ENCODE data around the gene EXOC6B. TPM values are rescaled to one million over a fixed set of nuclear protein-coding genes. Genes with fewer than 3 reads are reported as not detected.

Gene EXOC6B
- total and polyA plus RNA-seq, 8 donors = 3.4 to 57.2 (median 27.1) TPM

DNA sequence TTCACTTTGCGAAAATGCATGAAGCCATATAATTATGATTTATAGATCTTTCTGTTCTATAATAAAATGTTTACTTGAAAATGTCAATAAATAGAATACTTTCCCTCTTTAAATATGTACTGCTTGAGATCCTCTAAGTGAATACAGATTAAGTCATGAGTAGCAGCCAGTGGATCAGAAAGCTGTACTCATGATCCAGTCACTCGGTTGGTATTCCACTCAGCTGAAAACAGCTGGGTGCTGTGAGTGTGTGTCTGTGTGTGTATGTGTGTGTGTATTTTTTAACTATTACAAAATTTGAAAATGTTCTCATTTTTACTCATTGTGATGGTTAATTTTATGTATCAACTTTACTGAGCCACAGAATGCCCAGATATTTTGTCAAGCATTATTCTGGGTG lies 536.5 kb downstream of the EXOC6B start:
- Histone ChIP-seq H3K27ac (no peak overlapping the region), H3K4me3 (no peak overlapping the region), H3K36me3 (no peaks in the 10 kb centered on the region), H3K4me1 (no peaks in the 10 kb centered on the region), H3K27me3 (no peaks in the 10 kb centered on the region), H3K9me3 (no peaks in the 10 kb centered on the region)
- TF ChIP-seq POLR2A (IDR thresholded peaks at IDR 0.05) (no peak), EP300 (IDR thresholded peaks at IDR 0.05) (no peak), POLR2AphosphoS5 (IDR thresholded peaks at IDR 0.05) (no peak)
- TF ChIP-seq, protein P1, sequence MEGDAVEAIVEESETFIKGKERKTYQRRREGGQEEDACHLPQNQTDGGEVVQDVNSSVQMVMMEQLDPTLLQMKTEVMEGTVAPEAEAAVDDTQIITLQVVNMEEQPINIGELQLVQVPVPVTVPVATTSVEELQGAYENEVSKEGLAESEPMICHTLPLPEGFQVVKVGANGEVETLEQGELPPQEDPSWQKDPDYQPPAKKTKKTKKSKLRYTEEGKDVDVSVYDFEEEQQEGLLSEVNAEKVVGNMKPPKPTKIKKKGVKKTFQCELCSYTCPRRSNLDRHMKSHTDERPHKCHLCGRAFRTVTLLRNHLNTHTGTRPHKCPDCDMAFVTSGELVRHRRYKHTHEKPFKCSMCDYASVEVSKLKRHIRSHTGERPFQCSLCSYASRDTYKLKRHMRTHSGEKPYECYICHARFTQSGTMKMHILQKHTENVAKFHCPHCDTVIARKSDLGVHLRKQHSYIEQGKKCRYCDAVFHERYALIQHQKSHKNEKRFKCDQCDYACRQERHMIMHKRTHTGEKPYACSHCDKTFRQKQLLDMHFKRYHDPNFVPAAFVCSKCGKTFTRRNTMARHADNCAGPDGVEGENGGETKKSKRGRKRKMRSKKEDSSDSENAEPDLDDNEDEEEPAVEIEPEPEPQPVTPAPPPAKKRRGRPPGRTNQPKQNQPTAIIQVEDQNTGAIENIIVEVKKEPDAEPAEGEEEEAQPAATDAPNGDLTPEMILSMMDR (IDR thresholded peaks at IDR 0.05) = no peak
- intact Hi-C loops (cut with DNase I; ENCODE audit: low total_unique reads) = no loop called here
- WGBS, 5 donors = 70 to 96% (median 90%) methylated on average over 2 of the region's 2 CpGs
- no peak for DNase-seq

DNA sequence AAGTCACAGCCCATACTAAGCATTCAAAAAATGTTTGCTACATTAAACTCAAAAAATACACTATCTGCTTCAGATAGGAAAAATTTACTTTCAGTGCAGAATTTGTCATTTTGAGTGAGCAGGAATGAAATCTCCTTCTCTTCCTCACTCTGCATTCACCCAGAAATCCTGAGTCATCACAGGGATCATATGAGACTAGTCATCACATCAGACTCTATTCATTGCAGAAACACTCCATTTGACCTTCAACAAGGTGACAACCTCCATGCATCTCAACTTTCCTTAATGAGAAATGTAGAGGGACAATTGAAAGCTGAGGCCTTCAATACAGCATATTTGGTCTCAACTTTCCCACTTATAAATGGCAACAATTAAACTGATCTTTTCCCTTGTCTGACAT lies 547.8 kb downstream of the EXOC6B start:
- intact Hi-C loops (cut with DNase I; ENCODE audit: low total_unique reads) = no loop called here
- H3K27me3 ChIP-seq = no peaks in the 10 kb centered on the region
- H3K36me3 ChIP-seq = no peaks in the 10 kb centered on the region
- H3K9me3 ChIP-seq = no peaks in the 10 kb centered on the region
- no peak for DNase-seq
- peaks cover 0 to 24% (median 11%) of the 10 kb centered on the region in 4 donors for H3K4me1 ChIP-seq
- H3K27ac ChIP-seq = no peak overlapping the region
- no peak overlapping the region for H3K4me3 ChIP-seq
- no peak for TF ChIP-seq POLR2AphosphoS5 (IDR thresholded peaks at IDR 0.05)
- TF ChIP-seq, protein P1 (IDR thresholded peaks at IDR 0.05) = no peak

DNA sequence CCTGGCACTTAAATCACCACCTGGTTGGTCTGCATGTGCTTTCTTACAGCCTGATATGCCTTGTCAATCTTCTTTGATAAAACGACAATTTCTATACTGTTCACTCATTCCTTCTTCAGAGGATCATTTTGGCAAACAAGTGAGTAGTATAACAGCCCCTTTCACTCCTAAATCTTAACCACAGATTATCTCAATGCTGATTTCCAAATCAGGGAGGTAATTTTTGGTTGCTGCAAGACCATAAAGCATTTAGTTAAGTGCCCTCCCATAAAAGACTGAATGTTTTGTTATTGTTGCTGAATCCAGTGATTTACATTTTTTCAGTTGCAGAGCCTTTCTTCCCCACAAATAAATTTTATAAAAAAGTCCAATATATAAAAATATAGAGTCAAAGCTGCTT lies 549.0 kb downstream of the EXOC6B start:
- no peaks in the 10 kb centered on the region for H3K36me3 ChIP-seq
- intact Hi-C loops (cut with DNase I; ENCODE audit: low total_unique reads) = no loop called here
- H3K4me3 ChIP-seq = no peak overlapping the region
- no peaks in the 10 kb centered on the region for H3K9me3 ChIP-seq
- no peak for DNase-seq
- TF ChIP-seq EP300 (IDR thresholded peaks at IDR 0.05) (no peak), POLR2A (IDR thresholded peaks at IDR 0.05) (no peak), POLR2AphosphoS5 (IDR thresholded peaks at IDR 0.05) (no peak)
- TF ChIP-seq, protein P1 (IDR thresholded peaks at IDR 0.05) = no peak
- 38 to 52% (median 48%) methylated on average over 1 of the region's 1 CpG for WGBS, 5 donors
- peaks cover under 1 to 31% (median 18%) of the 10 kb centered on the region in 4 donors for H3K4me1 ChIP-seq
- no peaks in the 10 kb centered on the region for H3K27me3 ChIP-seq
- no peak overlapping the region for H3K27ac ChIP-seq

DNA sequence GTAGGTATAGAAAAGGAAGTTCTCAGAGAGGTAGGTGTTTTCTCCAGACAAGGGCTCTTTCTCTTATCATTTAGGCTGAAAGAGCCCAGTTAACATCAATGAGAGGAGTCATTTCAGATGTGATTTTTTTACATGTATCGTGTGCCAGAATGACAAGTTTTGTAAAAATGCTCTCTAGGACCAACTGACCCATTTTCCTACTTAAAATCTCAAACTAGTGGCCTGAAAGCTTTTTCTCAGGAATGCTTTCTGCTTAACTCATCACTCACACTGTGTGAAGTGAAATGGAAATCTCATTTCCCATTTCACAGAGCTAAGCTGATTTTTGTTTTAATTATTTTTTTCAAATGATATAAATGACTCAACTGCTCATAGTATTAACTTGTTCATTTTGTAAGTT lies 549.5 kb downstream of the EXOC6B start:
- Histone ChIP-seq H3K4me3 (no peak overlapping the region), H3K9me3 (no peaks in the 10 kb centered on the region), H3K4me1 (peaks cover 5 to 36% (median 21%) of the 10 kb centered on the region in 4 donors), H3K27ac (no peak overlapping the region), H3K27me3 (no peaks in the 10 kb centered on the region), H3K36me3 (no peaks in the 10 kb centered on the region)
- TF ChIP-seq POLR2AphosphoS5 (IDR thresholded peaks at IDR 0.05) (no peak), POLR2A (IDR thresholded peaks at IDR 0.05) (no peak), EP300 (IDR thresholded peaks at IDR 0.05) (no peak)
- TF ChIP-seq, protein P1 (IDR thresholded peaks at IDR 0.05) = no peak
- 77 to 92% (median 83%) methylated on average over 1 of the region's 1 CpG for WGBS, 5 donors
- intact Hi-C loops (cut with DNase I; ENCODE audit: low total_unique reads) = no loop called here
- DNase-seq = no peak

Measured in stomach (tissue), 9 donors.